Measurements from ENCODE around the gene CYP2W1.

DNA sequence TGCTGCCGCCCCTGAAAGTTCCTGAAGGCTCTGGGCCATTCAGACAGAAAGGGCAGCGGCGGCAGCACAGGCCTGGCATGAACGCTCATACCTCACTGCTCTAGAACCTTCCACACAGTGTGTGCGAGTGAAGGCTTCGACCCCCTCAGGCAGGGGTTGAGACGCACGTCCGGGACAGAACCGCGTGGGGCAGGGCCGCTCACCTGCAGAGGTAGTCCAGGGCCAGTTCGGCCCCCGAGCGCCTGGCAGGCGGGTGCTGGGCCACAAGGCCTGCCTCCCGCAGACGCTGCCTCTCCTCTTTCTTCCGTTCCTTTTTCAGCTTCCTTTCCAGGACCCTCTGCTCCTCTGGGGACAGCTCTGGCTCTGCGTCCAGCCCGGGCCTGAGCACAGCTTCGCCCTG is 26.8 kb downstream of the CYP2W1 start:
- TF ChIP-seq POLR2A (IDR thresholded peaks at IDR 0.05): no peak
- TF ChIP-seq, protein P1, sequence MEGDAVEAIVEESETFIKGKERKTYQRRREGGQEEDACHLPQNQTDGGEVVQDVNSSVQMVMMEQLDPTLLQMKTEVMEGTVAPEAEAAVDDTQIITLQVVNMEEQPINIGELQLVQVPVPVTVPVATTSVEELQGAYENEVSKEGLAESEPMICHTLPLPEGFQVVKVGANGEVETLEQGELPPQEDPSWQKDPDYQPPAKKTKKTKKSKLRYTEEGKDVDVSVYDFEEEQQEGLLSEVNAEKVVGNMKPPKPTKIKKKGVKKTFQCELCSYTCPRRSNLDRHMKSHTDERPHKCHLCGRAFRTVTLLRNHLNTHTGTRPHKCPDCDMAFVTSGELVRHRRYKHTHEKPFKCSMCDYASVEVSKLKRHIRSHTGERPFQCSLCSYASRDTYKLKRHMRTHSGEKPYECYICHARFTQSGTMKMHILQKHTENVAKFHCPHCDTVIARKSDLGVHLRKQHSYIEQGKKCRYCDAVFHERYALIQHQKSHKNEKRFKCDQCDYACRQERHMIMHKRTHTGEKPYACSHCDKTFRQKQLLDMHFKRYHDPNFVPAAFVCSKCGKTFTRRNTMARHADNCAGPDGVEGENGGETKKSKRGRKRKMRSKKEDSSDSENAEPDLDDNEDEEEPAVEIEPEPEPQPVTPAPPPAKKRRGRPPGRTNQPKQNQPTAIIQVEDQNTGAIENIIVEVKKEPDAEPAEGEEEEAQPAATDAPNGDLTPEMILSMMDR (IDR thresholded peaks at IDR 0.05): no peak
